WTC11 (cell line): ENCODE measurements around the gene RPS6KL1.

Source experiments
- ATF2 ChIP-seq: sonication (generic); formaldehyde crosslinking; IDR thresholded peaks from 2 replicates; pipeline ENCODE4 v1.8.1; 2022; ENCODE audit warnings: low read depth, missing genetic modification reagents, borderline replicate concordance
- ELF4 ChIP-seq: sonication (generic); formaldehyde crosslinking; IDR thresholded peaks from 2 replicates; pipeline ENCODE4 v1.8.1; 2022; ENCODE audit warnings: low read depth, mild to moderate bottlenecking, moderate library complexity, missing genetic modification reagents
- MAX ChIP-seq: sonication (generic); formaldehyde crosslinking; IDR thresholded peaks from 2 replicates; pipeline ENCODE4 v1.8.0; 2022; ENCODE audit warnings: mild to moderate bottlenecking, missing genetic modification reagents
- NFE2L1 ChIP-seq: sonication (generic); formaldehyde crosslinking; IDR thresholded peaks from 2 replicates; pipeline ENCODE4 v1.8.1; 2023; ENCODE audit warnings: missing genetic modification reagents
- NR2C2 ChIP-seq: sonication (generic); formaldehyde crosslinking; IDR thresholded peaks from 2 replicates; pipeline ENCODE4 v1.8.0; 2022; ENCODE audit warnings: mild to moderate bottlenecking, missing genetic modification reagents
- NR3C1 ChIP-seq: sonication (generic); formaldehyde crosslinking; conservative IDR thresholded peaks from 2 replicates; pipeline ENCODE4 v1.8.1; 2023; ENCODE audit warnings: low read depth, mild to moderate bottlenecking, missing genetic modification reagents
- TCF7 ChIP-seq: sonication (generic); formaldehyde crosslinking; IDR thresholded peaks from 2 replicates; pipeline ENCODE4 v1.8.0; 2022; ENCODE audit warnings: mild to moderate bottlenecking, low read depth, missing genetic modification reagents, moderate library complexity

GRCh38 chr14:74875941-74876913, 46.8 kb downstream of the RPS6KL1 start, which contains the start of gene PROX2:
- TF ChIP-seq NR3C1 (CRISPR knock-in tag) (no peak), NR2C2 (no peak), ATF2 (CRISPR knock-in tag) (no peak), TCF7 (no peak), ELF4 (CRISPR knock-in tag) (no peak), NFE2L1 (CRISPR knock-in tag) (no peak), MAX (CRISPR knock-in tag) (no peak)
